C4-2B (cell line): ENCODE results near the gene RALGAPB.

Experiments
- CTCF ChIP-seq: fragments of 450-650 bp; conservative IDR thresholded peaks from 2 replicates; pipeline ENCODE4 v1.5.1; 2017; ENCODE audit warnings: mild to moderate bottlenecking
- ZFX ChIP-seq: fragments of 450-650 bp; IDR thresholded peaks from 2 replicates; pipeline ENCODE4 v1.6.1; 2017

GRCh38 chr20:38447251-38447661 lies 25.4 kb upstream of the RALGAPB start:
- no peak for TF ChIP-seq CTCF
- no peak for TF ChIP-seq ZFX
